D721Med (cell line): ENCODE measurements around the gene CERS2.

ENCODE experiments used
- DNase-seq: peaks from one replicate; pipeline ENCODE4 v3.0.0; 2011; ENCODE audit warnings: low spot score; ENCODE audit not compliant: insufficient read length
- FAIRE-seq: peaks from 2 replicates; lab custom pipeline; 2011; peaks lifted over from hg19 to GRCh38; lab: Jason Lieb, UNC
- TF ChIP-seq, protein P1 (sequence below): IDR thresholded peaks from 2 replicates; pipeline ENCODE4 v1.5.1; 2012; ENCODE audit warnings: mild to moderate bottlenecking, control low read depth; ENCODE audit not compliant: insufficient read depth; ENCODE audit errors: missing control alignments

The CERS2 gene

GRCh38 chr1:151009206-151009587, 34.6 kb upstream of the CERS2 start:
- TF ChIP-seq, protein P1, sequence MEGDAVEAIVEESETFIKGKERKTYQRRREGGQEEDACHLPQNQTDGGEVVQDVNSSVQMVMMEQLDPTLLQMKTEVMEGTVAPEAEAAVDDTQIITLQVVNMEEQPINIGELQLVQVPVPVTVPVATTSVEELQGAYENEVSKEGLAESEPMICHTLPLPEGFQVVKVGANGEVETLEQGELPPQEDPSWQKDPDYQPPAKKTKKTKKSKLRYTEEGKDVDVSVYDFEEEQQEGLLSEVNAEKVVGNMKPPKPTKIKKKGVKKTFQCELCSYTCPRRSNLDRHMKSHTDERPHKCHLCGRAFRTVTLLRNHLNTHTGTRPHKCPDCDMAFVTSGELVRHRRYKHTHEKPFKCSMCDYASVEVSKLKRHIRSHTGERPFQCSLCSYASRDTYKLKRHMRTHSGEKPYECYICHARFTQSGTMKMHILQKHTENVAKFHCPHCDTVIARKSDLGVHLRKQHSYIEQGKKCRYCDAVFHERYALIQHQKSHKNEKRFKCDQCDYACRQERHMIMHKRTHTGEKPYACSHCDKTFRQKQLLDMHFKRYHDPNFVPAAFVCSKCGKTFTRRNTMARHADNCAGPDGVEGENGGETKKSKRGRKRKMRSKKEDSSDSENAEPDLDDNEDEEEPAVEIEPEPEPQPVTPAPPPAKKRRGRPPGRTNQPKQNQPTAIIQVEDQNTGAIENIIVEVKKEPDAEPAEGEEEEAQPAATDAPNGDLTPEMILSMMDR: no peak
- DNase-seq: no peak
- no peak for FAIRE-seq

GRCh38 chr1:151008244-151009205, 33.9 kb upstream of the CERS2 start, which contains the start of gene PRUNE1:
Gene PRUNE1 (plus strand): TSS chr1:151008449. CDS start chr1:151008633, 184 bp downstream.
- DNase-seq (peak; percentile 100), FAIRE-seq (peak; percentile 69)
- TF ChIP-seq, protein P1: no peak

DNA sequence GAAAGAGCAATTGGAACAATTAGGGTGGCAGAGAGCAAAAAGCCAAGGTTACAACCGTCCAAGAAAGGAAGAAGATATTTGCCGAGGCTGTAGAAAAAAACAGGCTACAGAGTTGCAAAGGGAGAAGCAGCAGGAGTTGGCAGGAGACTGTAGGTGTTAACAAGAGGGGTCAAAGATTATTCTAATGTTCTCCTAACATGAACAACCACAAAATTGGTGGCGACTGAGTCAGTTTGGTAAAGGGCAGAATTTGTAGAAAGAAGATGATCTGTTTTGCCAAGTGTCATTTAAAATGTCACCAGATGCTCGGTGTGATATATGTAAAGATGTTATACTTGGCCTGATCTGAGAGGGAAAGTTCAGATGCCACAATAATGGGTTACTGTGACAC, 33.2 kb upstream of the CERS2 start:
- TF ChIP-seq, protein P1: no peak
- peak; percentile 29 for FAIRE-seq
- no peak for DNase-seq

DNA sequence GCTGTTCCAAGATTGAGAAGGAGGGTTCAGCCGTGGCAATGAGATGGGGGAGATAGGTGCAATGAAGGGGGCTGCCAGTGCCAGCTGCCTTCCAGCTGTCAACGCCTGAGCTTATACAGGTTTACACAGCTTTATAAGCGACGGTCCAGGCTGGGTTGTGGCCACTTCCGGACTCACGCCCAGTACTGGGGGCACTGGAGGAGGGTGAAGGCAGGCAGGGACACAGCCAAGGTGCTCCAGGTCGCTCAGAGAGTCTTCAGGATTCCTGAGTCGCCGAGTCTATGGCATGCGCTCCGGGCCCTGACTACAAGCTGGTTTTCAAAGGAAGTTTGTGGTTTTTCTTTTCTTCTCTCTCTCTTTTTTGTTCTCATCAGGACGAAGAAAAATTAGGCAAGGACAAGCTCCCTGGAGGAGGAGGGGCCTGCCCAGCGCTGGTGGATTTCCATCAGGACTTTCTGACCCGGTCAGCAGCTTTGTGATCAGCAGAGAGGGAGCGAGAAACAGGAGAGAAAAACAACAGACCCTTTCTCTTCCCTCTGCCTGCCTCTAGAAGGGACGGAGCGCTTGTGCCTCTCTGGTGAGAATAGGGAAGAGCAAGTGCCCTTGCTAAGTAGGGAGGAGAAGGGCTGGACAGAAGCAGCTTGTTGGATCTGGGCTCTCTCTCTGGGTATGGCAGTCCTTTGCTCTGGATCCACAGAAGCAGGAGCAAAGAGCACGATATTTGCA, 31.9 kb upstream of the CERS2 start, which contains the start of gene MINDY1:
TSS of gene MINDY1 (minus strand) at position 576 of the 726 bp plus-strand sequence. CDS start 4,285 bp downstream, outside the sequence.
- DNase-seq: peak; percentile 42
- TF ChIP-seq, protein P1: peak; percentile 61
- FAIRE-seq: no peak

DNA sequence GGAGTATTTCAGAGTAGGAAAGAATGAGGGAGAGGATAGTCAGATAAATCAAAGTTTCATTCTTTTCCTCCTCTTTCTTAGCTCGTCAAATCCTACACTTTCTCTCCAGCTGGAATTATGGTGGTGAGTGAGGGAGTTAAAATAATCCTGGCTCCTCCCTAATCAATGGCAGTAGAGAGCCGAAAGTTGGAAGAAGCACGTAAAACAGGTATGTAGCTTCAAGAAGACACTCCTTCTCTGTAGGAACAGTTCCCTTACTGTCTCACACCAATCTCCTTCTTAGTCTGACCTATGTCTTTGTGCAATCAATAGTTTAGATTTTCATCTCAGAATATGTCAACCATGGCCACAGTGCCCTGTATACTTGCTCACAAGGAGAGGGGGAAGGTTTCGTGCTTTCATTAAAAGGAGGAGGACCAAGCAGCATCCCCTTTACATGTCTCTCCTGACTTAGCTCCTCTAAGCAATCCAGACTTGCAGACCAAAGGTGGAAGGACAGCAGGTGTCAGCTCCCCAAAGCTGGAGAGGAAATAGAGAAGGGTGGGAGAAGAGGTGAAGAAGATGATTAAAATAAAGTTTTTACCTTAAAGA, 31.2 kb upstream of the CERS2 start:
- DNase-seq (no peak), FAIRE-seq (no peak)
- TF ChIP-seq, protein P1: no peak

DNA sequence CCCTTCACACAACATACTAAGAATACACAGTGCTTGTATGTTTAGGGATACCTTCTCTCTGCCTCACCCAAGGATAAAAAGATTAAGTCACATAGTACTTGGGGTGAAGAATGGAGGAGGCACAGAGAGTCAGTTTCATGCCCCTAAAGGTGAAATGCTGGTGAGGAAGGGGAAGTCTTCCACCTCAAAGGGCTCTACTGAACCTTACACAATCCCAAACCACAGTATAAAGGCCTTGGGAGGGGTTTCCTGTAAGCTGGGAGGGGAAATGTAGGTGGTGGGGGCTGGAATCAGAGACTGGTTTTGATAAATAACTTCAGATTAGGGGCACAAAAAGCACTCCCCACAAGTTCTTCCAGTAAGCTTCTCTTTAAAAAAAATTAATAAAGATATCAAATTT, 28.5 kb upstream of the CERS2 start:
- DNase-seq (no peak), FAIRE-seq (no peak)
- TF ChIP-seq, protein P1: no peak
